Caco-2 (cell line): ENCODE data around the gene CPED1. TPM values are rescaled to one million over a fixed set of nuclear protein-coding genes. Genes with fewer than 3 reads are reported as not detected.

Experiments used
- BruUV-seq: library from RNA; stranded (reverse); fragments of 400-500 nt; replicated peaks from 2 replicates; lab custom pipeline; 2021; lab: Mats Ljungman, UMichigan
- CTCF ChIA-PET: fragments of 300-600 bp; sonication (Branson Sonifier 250); formaldehyde crosslinking; loops from one replicate; lab custom pipeline; 2022; ENCODE audit warnings: antibody characterized with exemption; lab: Charles Lee
- POLR2A ChIA-PET: fragments of 300-600 bp; sonication (Branson Sonifier 250); formaldehyde crosslinking; loops from one replicate; lab custom pipeline; 2022; ENCODE audit warnings: antibody characterized with exemption; lab: Charles Lee
- DNase-seq, 2 experiments: peaks; one replicate each; pipeline versions ENCODE4 v3.0.0 to v3.0.0-alpha.2; 2020 to 2022
- H3K27me3 ChIP-seq: replicated peaks from 2 replicates; pipeline ENCODE4 v1.6.0; 2011; ENCODE audit warnings: low read length; ENCODE audit not compliant: control insufficient read depth, insufficient read depth
- H3K36me3 ChIP-seq: 2 replicates; pipeline ENCODE4 v1.5.1; 2011; ENCODE audit warnings: low read length; ENCODE audit not compliant: control insufficient read depth, insufficient read depth
- H3K4me1 ChIP-seq: fragments of 250-450 bp; sonication (Bioruptor Pico); 2 replicates; pipeline ENCODE4 v1.5.1; 2020; ENCODE audit warnings: mild to moderate bottlenecking
- H3K4me3 ChIP-seq: 2 replicates; pipeline ENCODE4 v1.5.1; 2011; ENCODE audit warnings: low read depth, mild to moderate bottlenecking, control low read depth, low read length
- H3K9me3 ChIP-seq: fragments of 250-450 bp; sonication (Bioruptor Pico); 2 replicates; pipeline ENCODE4 v1.5.1; 2020; ENCODE audit warnings: mild to moderate bottlenecking, moderate library complexity
- H3K27ac Mint-ChIP-seq: one replicate; pipeline ENCODE4 v1.8.0; 2022; ENCODE audit warnings: mixed read lengths; ENCODE audit not compliant: unreplicated experiment
- H3K27me3 Mint-ChIP-seq: one replicate; pipeline ENCODE4 v1.8.0; 2022; ENCODE audit warnings: mixed read lengths; ENCODE audit not compliant: insufficient read depth, unreplicated experiment
- H3K36me3 Mint-ChIP-seq: one replicate; pipeline ENCODE4 v1.8.0; 2022; ENCODE audit warnings: mild to moderate bottlenecking, mixed read lengths; ENCODE audit not compliant: insufficient read depth, unreplicated experiment
- H3K4me1 Mint-ChIP-seq: one replicate; pipeline ENCODE4 v1.8.0; 2022; ENCODE audit warnings: low read depth, mixed read lengths; ENCODE audit not compliant: unreplicated experiment
- H3K4me3 Mint-ChIP-seq: one replicate; pipeline ENCODE4 v1.8.0; 2022; ENCODE audit warnings: mild to moderate bottlenecking, moderate library complexity, mixed read lengths; ENCODE audit not compliant: unreplicated experiment
- H3K9me3 Mint-ChIP-seq: one replicate; pipeline ENCODE4 v1.8.0; 2022; ENCODE audit warnings: mixed read lengths; ENCODE audit not compliant: unreplicated experiment
- CTCF ChIP-seq, 2 experiments: fragments of 200-600 bp in 1 of 2; IDR thresholded peaks; 1 replicate in 1 of 2; 2 replicates in 1 of 2; pipeline versions ENCODE4 v1.5.1 to v1.8.0; 2011 to 2022; ENCODE audit warnings: antibody characterized with exemption in 1 of 2, control low read depth in 1 of 2, inconsistent platforms in 1 of 2, low read depth in 1 of 2, low read length in 1 of 2, mild to moderate bottlenecking in 1 of 2, moderate library complexity in 1 of 2; ENCODE audit not compliant: insufficient read depth in 1 of 2, severe bottlenecking in 1 of 2, unreplicated experiment in 1 of 2
- intact Hi-C: fragments of 100-400 bp; cut with micrococcal nuclease; formaldehyde crosslinking; loops from one replicate; pipeline ENCODE4 v1.10.0; 2022; ENCODE audit not compliant: unreplicated experiment
- total RNA-seq: library from RNA; stranded (reverse); gene quantifications from 2 replicates; pipeline ENCODE4 v1.2.3, GENCODE V29; 2022

CPED1 gene
- total RNA-seq, 1 experiment from 2014 or later = 0.23 TPM

- intact Hi-C loops = loop anchor here (1.0 kb wide), 2 partner anchors 136 to 150 kb away; no protein-coding TSS in a partner anchor
- no TSS peak for BruUV-seq
- Histone ChIP-seq H3K36me3 (no peaks in the 10 kb centered on the region), H3K9me3 (no peaks in the 10 kb centered on the region), H3K4me1 (no peaks in the 10 kb centered on the region), H3K27me3 (no peaks in the 10 kb centered on the region; the same call in 1 of the 2 replicates), H3K4me3 (no peak overlapping the region)
- H3K4me1 Mint-ChIP-seq = no peaks in the 10 kb centered on the region
- no peak overlapping the region for H3K27ac Mint-ChIP-seq
- ChIA-PET CTCF (no interaction called here), POLR2A (interaction anchor here (0.6 kb wide), 1 partner anchor 8 kb away, joined by 4 read pairs; the partner anchor contains the start of gene ING3)
- no peaks in the 10 kb centered on the region for H3K36me3 Mint-ChIP-seq
- no peak for TF ChIP-seq CTCF (IDR thresholded peaks at IDR 0.05; ENCODE audit: insufficient read depth in 1 of 2, low read depth in 1 of 2, low read length in 1 of 2, severe bottlenecking in 1 of 2, unreplicated experiment in 1 of 2)
- H3K27me3 Mint-ChIP-seq = peaks cover 4% of the 10 kb centered on the region
- no peak overlapping the region for H3K4me3 Mint-ChIP-seq
- no peak for DNase-seq
- no peaks in the 10 kb centered on the region for H3K9me3 Mint-ChIP-seq
Measured at GRCh38 chr7:120941856-120942255, 46.7 kb upstream of the CPED1 start.

DNA sequence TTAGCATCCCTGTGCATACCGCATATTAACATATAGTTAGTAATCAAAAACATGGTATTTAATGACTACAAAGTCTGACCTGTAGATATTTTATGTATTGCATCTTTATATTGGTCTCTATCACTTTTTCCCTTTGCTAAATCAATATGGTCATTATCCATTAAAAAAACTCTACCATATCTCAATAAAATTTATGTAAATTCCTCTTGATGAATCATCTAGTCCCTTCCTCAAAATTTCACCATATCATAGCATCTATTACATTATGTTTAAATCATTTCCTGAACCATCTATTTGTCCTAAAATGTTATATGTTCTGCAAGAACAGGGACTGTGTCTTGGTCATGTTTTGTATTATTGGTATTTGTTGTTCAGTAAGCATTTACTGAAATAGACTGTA is 45.6 kb upstream of the CPED1 start:
- TF ChIP-seq CTCF (IDR thresholded peaks at IDR 0.05; ENCODE audit: insufficient read depth in 1 of 2, low read depth in 1 of 2, low read length in 1 of 2, severe bottlenecking in 1 of 2, unreplicated experiment in 1 of 2) = no peak
- Mint-ChIP-seq H3K27me3 (peaks cover 4% of the 10 kb centered on the region), H3K36me3 (no peaks in the 10 kb centered on the region), H3K27ac (no peak overlapping the region), H3K9me3 (no peaks in the 10 kb centered on the region), H3K4me3 (no peak overlapping the region), H3K4me1 (no peaks in the 10 kb centered on the region)
- no peak for DNase-seq
- POLR2A ChIA-PET = no interaction called here
- Histone ChIP-seq H3K4me1 (no peaks in the 10 kb centered on the region), H3K9me3 (no peaks in the 10 kb centered on the region), H3K4me3 (no peak overlapping the region), H3K27me3 (no peaks in the 10 kb centered on the region; the same call in none of the 2 replicates), H3K36me3 (no peaks in the 10 kb centered on the region)
- BruUV-seq = no TSS peak
- CTCF ChIA-PET = no interaction called here
- intact Hi-C loops = no loop called here

- POLR2A ChIA-PET = no interaction called here
- H3K4me3 ChIP-seq = no peak overlapping the region
- no peaks in the 10 kb centered on the region; the same call in none of the 2 replicates for H3K27me3 ChIP-seq
- peaks cover 4% of the 10 kb centered on the region for H3K27me3 Mint-ChIP-seq
- H3K4me3 Mint-ChIP-seq = no peak overlapping the region
- H3K27ac Mint-ChIP-seq = no peak overlapping the region
- BruUV-seq = no TSS peak
- H3K4me1 ChIP-seq = no peaks in the 10 kb centered on the region
- H3K36me3 Mint-ChIP-seq = no peaks in the 10 kb centered on the region
- no peak for DNase-seq
- no peaks in the 10 kb centered on the region for H3K36me3 ChIP-seq
- H3K4me1 Mint-ChIP-seq = peaks cover 9% of the 10 kb centered on the region
- intact Hi-C loops = no loop called here
- no peaks in the 10 kb centered on the region for H3K9me3 ChIP-seq
- CTCF ChIA-PET = no interaction called here
- no peaks in the 10 kb centered on the region for H3K9me3 Mint-ChIP-seq
- no peak for TF ChIP-seq CTCF (IDR thresholded peaks at IDR 0.05; ENCODE audit: insufficient read depth in 1 of 2, low read depth in 1 of 2, low read length in 1 of 2, severe bottlenecking in 1 of 2, unreplicated experiment in 1 of 2)
Measured at GRCh38 chr7:120944826-120945562, 43.5 kb upstream of the CPED1 start.
